Lung (tissue), 12 donors: ENCODE data around the gene KRTAP9-3. TPM values are rescaled to one million over a fixed set of nuclear protein-coding genes. Genes with fewer than 3 reads are reported as not detected.
"Not testable (repeated sequence)": the region's sequence is repeated elsewhere in the genome, so short reads cannot be mapped to it uniquely, and the experiment has no call there.

Experiments used
- ATAC-seq: fragments of 200-7000 bp; cut with Tn5 transposase; one replicate; pipeline ENCODE4 v1.9.1; 2020; ENCODE audit warnings: moderate number of reproducible peaks; ENCODE audit not compliant: insufficient read depth, low FRiP score
- DNase-seq, 3 donors: peaks; one replicate each; pipeline ENCODE4 v3.0.0-alpha.2; 2013 to 2017
- H3K27ac ChIP-seq, 2 donors: one replicate each; pipeline ENCODE4 v1.5.1; 2013; ENCODE audit warnings: mild to moderate bottlenecking in 2 of 2, moderate library complexity in 2 of 2, control low read depth in 1 of 2, inconsistent platforms in 1 of 2, low read depth in 1 of 2, low read length in 1 of 2
- H3K27me3 ChIP-seq, 3 donors: one replicate each; pipeline ENCODE4 v1.5.1; 2013; ENCODE audit warnings: low read length in 2 of 3; ENCODE audit not compliant: control insufficient read depth in 3 of 3, insufficient read depth in 3 of 3
- H3K36me3 ChIP-seq, 4 donors: one replicate each; pipeline ENCODE4 v1.5.1; 2013; ENCODE audit warnings: low read length in 4 of 4, mild to moderate bottlenecking in 1 of 4, moderate library complexity in 1 of 4; ENCODE audit not compliant: control insufficient read depth in 4 of 4, insufficient read depth in 4 of 4
- H3K4me1 ChIP-seq, 5 donors: one replicate each; pipeline ENCODE4 v1.5.1; 2013; ENCODE audit warnings: low read length in 5 of 5, mild to moderate bottlenecking in 2 of 5, moderate library complexity in 1 of 5; ENCODE audit not compliant: control insufficient read depth in 5 of 5, insufficient read depth in 5 of 5
- H3K4me3 ChIP-seq: one replicate; pipeline ENCODE4 v1.5.1; 2013; ENCODE audit warnings: mild to moderate bottlenecking, control low read depth, moderate library complexity
- H3K9ac ChIP-seq, 2 donors: one replicate each; pipeline ENCODE4 v1.5.1; 2013; ENCODE audit warnings: low read length in 2 of 2, control low read depth in 1 of 2; ENCODE audit not compliant: insufficient read depth in 1 of 2
- H3K9me3 ChIP-seq, 4 donors: one replicate each; pipeline ENCODE4 v1.5.1; 2013; ENCODE audit warnings: low read length in 3 of 4, mild to moderate bottlenecking in 1 of 4, moderate library complexity in 1 of 4; ENCODE audit not compliant: control insufficient read depth in 4 of 4, insufficient read depth in 3 of 4
- WGBS, 2 donors: extraction: QIAGEN DNeasy Blood & Tissue Kit; methylation state at CpG; one replicate each; pipeline ENCODE4 v1.1.7; 2013; 5-methylcytosine and 5-hydroxymethylcytosine counted together
- polyA plus RNA-seq, 2 donors: library from polyadenylated mRNA; stranded (reverse); fragments of 200-250 nt; gene quantifications; one replicate each; pipeline ENCODE4 v1.2.1, GENCODE V29; 2013
- total RNA-seq, 2 donors: library from RNA; depleted of rRNA in 1 of 2; stranded (reverse); fragments of >200 nt in 1 of 2; gene quantifications; one replicate each; pipeline ENCODE4 v1.2.1, GENCODE V29; 2014 to 2021
- TF ChIP-seq, protein P1 (sequence below): IDR thresholded peaks from 2 replicates; pipeline ENCODE4 v1.5.1; 2012; ENCODE audit warnings: mild to moderate bottlenecking; ENCODE audit errors: control extremely low read depth, extremely low read depth
- donor health status: control.
- donor health status: control.
- donor health status: Bipolar disorder and iron deficiency.
- donor health status: healthy.
- donor health status: DM: yes; HTN: yes; CAD: no.

KRTAP9-3 gene
- total and polyA plus RNA-seq, 4 donors = not detected

DNA sequence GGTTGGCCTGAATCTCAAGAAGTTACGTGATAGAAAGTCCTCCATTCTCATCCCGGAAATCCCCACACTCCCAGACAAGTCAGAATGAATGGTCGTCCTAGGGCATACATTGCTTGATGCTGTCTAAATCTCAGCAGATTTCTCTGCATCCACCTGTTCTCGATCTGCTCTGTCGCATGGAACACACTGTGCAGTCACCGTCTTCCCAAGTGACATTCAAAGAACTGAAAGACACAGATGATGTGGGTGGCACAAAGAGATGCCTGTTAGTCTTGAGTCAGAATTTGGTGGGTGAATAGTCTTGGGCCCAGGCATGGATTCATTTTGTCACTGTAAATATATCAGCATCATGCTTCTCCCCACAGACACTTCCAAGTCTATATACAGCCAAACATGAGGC is 518 bp upstream of the KRTAP9-3 start:
- TF ChIP-seq, protein P1, sequence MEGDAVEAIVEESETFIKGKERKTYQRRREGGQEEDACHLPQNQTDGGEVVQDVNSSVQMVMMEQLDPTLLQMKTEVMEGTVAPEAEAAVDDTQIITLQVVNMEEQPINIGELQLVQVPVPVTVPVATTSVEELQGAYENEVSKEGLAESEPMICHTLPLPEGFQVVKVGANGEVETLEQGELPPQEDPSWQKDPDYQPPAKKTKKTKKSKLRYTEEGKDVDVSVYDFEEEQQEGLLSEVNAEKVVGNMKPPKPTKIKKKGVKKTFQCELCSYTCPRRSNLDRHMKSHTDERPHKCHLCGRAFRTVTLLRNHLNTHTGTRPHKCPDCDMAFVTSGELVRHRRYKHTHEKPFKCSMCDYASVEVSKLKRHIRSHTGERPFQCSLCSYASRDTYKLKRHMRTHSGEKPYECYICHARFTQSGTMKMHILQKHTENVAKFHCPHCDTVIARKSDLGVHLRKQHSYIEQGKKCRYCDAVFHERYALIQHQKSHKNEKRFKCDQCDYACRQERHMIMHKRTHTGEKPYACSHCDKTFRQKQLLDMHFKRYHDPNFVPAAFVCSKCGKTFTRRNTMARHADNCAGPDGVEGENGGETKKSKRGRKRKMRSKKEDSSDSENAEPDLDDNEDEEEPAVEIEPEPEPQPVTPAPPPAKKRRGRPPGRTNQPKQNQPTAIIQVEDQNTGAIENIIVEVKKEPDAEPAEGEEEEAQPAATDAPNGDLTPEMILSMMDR = no peak
- Histone ChIP-seq H3K4me1 (no peaks in the 10 kb centered on the region), H3K27ac (no peak overlapping the region), H3K9ac (no peak overlapping the region), H3K4me3 (no peak overlapping the region), H3K9me3 (no peaks in the 10 kb centered on the region), H3K27me3 (peaks cover 0 to 10% (median 0%) of the 10 kb centered on the region in 3 donors), H3K36me3 (no peaks in the 10 kb centered on the region)
- DNase-seq = no peak
- 89% methylated on average over 6 of the region's 6 CpGs for WGBS, 2 donors
- ATAC-seq = no peak

DNA sequence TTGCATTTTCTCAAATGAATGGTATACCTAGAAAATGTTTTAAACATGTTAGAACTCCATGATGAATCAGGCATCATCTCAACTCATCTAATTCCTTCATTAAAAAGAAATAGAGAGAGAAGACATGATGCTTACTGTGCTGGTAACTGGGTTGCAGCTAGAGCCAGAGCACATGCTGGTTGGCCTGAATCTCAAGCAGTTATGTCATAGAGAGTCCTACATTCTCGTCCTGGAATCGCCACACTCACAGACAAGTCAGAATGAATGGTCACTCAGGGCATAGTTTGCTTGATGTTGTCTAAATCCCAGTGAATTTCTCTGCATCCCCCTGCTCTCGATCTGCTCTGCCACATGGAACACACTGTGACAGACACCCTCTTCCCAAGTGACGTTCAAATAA is 4.9 kb downstream of the KRTAP9-3 start:
- H3K9me3 ChIP-seq, H3K4me1 ChIP-seq, H3K27ac ChIP-seq, H3K27me3 ChIP-seq, H3K9ac ChIP-seq, H3K4me3 ChIP-seq, DNase-seq, H3K36me3 ChIP-seq, ATAC-seq: not testable (repeated sequence)
- WGBS, 2 donors = 72 to 77% methylated on average over 4 of the region's 4 CpGs

DNA sequence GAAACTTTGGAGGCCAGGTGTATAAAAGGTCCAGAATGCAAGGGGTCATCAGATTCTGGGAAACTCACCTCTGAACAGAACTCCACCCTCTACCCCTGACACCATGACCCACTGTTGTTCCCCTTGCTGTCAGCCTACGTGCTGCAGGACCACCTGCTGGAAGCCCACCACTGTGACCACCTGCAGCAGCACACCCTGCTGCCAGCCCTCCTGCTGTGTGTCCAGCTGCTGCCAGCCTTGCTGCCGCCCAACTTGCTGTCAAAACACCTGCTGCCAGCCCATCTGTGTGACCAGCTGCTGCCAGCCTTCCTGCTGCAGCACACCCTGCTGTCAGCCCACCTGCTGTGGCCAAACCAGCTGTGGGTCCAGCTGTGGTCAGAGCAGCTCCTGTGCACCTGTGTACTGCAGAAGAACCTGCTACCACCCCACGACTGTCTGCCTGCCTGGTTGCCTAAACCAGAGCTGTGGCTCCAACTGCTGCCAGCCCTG is 5.7 kb downstream of the KRTAP9-3 start, which contains the start of gene KRTAP9-8:
Gene KRTAP9-8 (plus strand): TSS at position 51 of the 489 bp plus-strand sequence. CDS start 53 bp downstream, at position 104.
- H3K9me3 ChIP-seq, H3K4me1 ChIP-seq, H3K4me3 ChIP-seq, H3K27ac ChIP-seq, H3K27me3 ChIP-seq, ATAC-seq, DNase-seq, H3K9ac ChIP-seq, H3K36me3 ChIP-seq: not testable (repeated sequence)
- WGBS, 2 donors = 46 to 53% methylated on average over 3 of the region's 3 CpGs

DNA sequence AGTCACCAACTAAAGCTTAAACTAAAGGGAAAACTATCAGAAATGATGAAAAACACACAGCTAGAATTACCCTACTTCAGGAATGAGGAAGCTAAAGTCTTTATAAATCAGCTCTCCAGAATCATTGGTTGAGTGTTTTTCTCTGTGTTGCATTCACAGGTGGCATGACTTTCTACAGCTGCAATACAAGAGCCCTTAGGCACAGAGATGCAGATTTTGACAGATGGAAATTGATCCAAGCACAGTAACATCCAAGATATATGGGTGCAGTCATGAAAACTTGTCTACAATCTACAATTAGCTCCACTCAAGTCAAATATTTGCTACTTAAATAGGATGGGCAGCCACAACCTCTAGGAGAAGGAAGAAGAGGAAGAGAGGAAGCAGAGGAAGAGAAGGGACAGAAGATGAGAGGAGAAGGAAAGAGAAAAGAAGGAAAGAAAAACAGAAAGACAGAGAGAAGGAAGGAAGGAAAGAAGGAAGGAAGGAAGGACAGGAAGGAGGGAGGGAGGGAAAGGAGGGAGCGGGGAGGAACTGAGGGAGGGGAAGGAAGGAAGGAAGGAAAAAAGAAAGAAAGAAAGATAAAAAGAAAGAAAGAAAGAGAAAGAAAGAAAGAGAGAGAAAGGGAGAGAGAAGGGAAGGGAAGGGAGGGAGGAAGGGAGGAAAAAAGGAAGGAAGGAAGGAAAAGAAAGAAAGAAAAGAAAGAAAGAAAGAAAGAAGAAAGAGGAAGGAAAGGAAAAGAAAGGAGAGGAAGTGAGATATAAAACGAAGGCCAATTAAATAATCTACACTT is 14.9 kb downstream of the KRTAP9-3 start:
- not testable (repeated sequence) for H3K4me1 ChIP-seq, DNase-seq, H3K9me3 ChIP-seq, H3K4me3 ChIP-seq, H3K27ac ChIP-seq, H3K9ac ChIP-seq, H3K36me3 ChIP-seq, H3K27me3 ChIP-seq, ATAC-seq
- 47 to 62% methylated on average over 2 of the region's 2 CpGs for WGBS, 2 donors

DNA sequence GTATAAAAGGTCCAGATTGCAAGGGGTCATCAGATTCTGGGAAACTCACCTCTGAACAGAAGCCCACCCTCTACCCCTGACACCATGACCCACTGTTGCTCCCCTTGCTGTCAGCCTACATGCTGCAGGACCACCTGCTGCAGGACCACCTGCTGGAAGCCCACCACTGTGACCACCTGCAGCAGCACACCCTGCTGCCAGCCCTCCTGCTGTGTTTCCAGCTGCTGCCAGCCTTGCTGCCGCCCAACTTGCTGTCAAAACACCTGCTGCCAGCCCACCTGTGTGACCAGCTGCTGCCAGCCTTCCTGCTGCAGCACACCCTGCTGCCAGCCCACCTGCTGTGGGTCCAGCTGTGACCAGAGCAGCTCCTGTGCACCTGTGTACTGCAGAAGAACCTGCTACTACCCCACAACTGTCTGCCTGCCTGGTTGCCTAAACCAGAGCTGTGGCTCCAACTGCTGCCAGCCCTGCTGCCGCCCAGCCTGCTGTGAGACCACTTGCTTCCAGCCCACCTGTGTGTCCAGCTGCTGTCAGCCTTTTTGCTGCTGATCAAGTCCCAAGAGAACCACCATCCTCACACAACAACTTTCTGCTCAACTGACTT is 17.5 kb downstream of the KRTAP9-3 start, which contains the start of gene KRTAP9-4:
Gene KRTAP9-4 (plus strand): TSS at position 51 of the 604 bp plus-strand sequence. CDS start 34 bp downstream, at position 85.
- ATAC-seq, DNase-seq: not testable (repeated sequence)
- WGBS, 2 donors = 67 to 77% methylated on average over 2 of the region's 2 CpGs

More for the DNA sequence above, 17.5 kb downstream of the KRTAP9-3 start, which contains the start of gene KRTAP9-4:
- not testable (repeated sequence) for H3K27me3 ChIP-seq, H3K4me3 ChIP-seq, H3K9me3 ChIP-seq, H3K9ac ChIP-seq, H3K36me3 ChIP-seq, H3K4me1 ChIP-seq, H3K27ac ChIP-seq
